GM12873 (cell line): ENCODE measurements around the gene TGFA.

ENCODE experiments used
- CTCF ChIP-seq: IDR thresholded peaks from 2 replicates; pipeline ENCODE4 v1.5.1; 2012; ENCODE audit warnings: low read depth, mild to moderate bottlenecking, moderate library complexity, low read length, control low read depth; ENCODE audit not compliant: insufficient read depth; ENCODE audit errors: missing control alignments

TGFA gene

GRCh38 chr2:70508711-70509462 is 44.7 kb downstream of the TGFA start:
- no peak for TF ChIP-seq CTCF

GRCh38 chr2:70505613-70506391 is 47.8 kb downstream of the TGFA start:
- no peak for TF ChIP-seq CTCF

GRCh38 chr2:70504750-70505149 is 48.9 kb downstream of the TGFA start:
- TF ChIP-seq CTCF, result no peak

GRCh38 chr2:70503896-70504295 is 49.7 kb downstream of the TGFA start:
- TF ChIP-seq CTCF, result no peak

- TF ChIP-seq CTCF, result no peak
Observed at GRCh38 chr2:70501728-70502127, 51.9 kb downstream of the TGFA start.

- no peak for TF ChIP-seq CTCF
Observed at GRCh38 chr2:70501215-70501614, 52.4 kb downstream of the TGFA start.

GRCh38 chr2:70499253-70499652 is 54.4 kb downstream of the TGFA start:
- no peak for TF ChIP-seq CTCF
